Endothelial cell (in vitro differentiated cells): ENCODE results near the gene EPHA1. TPM values are rescaled to one million over a fixed set of nuclear protein-coding genes. Genes with fewer than 3 reads are reported as not detected.

Source experiments
- DNase-seq: peaks from one replicate; pipeline ENCODE4 v3.0.0; 2021; ENCODE audit warnings: low spot score
- H3K27ac Mint-ChIP-seq: one replicate; pipeline ENCODE4 v1.8.0; 2021; ENCODE audit warnings: mixed read lengths, inconsistent platforms; ENCODE audit not compliant: unreplicated experiment
- H3K27me3 Mint-ChIP-seq: one replicate; pipeline ENCODE4 v1.8.0; 2021; ENCODE audit warnings: mild to moderate bottlenecking, moderate library complexity, mixed read lengths, inconsistent platforms; ENCODE audit not compliant: unreplicated experiment
- H3K36me3 Mint-ChIP-seq: one replicate; pipeline ENCODE4 v1.8.0; 2021; ENCODE audit warnings: mild to moderate bottlenecking, low read depth, mixed read lengths, inconsistent platforms; ENCODE audit not compliant: unreplicated experiment
- H3K4me1 Mint-ChIP-seq: one replicate; pipeline ENCODE4 v1.8.0; 2021; ENCODE audit warnings: mild to moderate bottlenecking, mixed read lengths, inconsistent platforms; ENCODE audit not compliant: unreplicated experiment
- H3K4me3 Mint-ChIP-seq: one replicate; pipeline ENCODE4 v1.8.0; 2021; ENCODE audit warnings: mild to moderate bottlenecking, mixed read lengths, inconsistent platforms; ENCODE audit not compliant: unreplicated experiment
- H3K9me3 Mint-ChIP-seq: one replicate; pipeline ENCODE4 v1.8.0; 2021; ENCODE audit warnings: mixed read lengths, inconsistent platforms; ENCODE audit not compliant: unreplicated experiment
- total RNA-seq: library from RNA; stranded (reverse); fragmentation: NEBNext Ultra II Directional; extraction: Animal tissue kit (Norgen Biotek cat#: 25700); gene quantifications from one replicate; pipeline ENCODE4 v1.2.1, GENCODE V29; 2021; ENCODE audit not compliant: unreplicated experiment
- TF ChIP-seq, protein P1 (sequence below): fragments of 200-600 bp; sonication (generic); IDR thresholded peaks from one replicate; pipeline ENCODE4 v1.5.0; 2021; ENCODE audit warnings: antibody characterized with exemption; ENCODE audit not compliant: unreplicated experiment

EPHA1 gene
- total RNA-seq, 1 donor from 2014 or later, result 7.1 TPM

DNA sequence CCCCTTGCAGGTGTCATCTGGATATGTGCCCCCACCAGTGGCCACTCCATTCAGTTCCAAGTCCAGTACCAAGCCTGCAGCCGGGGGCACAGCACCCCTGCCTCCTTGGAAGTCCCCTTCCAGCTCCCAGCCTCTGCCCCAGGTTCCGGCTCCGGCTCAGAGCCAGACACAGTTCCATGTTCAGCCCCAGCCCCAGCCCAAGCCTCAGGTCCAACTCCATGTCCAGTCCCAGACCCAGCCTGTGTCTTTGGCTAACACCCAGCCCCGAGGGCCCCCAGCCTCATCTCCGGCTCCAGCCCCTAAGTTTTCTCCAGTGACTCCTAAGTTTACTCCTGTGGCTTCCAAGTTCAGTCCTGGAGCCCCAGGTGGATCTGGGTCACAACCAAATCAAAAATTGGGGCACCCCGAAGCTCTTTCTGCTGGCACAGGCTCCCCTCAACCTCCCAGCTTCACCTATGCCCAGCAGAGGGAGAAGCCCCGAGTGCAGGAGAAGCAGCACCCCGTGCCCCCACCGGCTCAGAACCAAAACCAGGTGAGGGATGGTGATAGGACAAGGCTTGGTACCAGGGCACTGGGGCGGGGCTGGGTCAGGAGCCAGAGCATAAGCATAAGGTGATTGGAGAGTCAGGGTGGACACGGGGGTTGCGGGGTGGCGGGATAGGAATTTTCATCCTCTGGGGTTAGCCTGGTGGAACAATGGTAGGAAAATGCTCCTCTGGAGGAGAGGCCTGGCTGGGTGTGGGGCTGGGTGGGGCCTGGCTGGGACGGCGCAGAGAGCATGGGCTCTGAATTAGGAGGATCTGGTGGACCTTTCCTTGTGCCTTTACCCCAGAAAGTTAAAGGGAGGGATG lies 25.6 kb downstream of the EPHA1 start:
- DNase-seq, result no peak
- H3K36me3 Mint-ChIP-seq, result peaks cover 12% of the 10 kb centered on the region
- no peak overlapping the region for H3K4me3 Mint-ChIP-seq
- H3K27ac Mint-ChIP-seq, result no peak overlapping the region
- peaks cover 22% of the 10 kb centered on the region for H3K4me1 Mint-ChIP-seq
- TF ChIP-seq, protein P1, sequence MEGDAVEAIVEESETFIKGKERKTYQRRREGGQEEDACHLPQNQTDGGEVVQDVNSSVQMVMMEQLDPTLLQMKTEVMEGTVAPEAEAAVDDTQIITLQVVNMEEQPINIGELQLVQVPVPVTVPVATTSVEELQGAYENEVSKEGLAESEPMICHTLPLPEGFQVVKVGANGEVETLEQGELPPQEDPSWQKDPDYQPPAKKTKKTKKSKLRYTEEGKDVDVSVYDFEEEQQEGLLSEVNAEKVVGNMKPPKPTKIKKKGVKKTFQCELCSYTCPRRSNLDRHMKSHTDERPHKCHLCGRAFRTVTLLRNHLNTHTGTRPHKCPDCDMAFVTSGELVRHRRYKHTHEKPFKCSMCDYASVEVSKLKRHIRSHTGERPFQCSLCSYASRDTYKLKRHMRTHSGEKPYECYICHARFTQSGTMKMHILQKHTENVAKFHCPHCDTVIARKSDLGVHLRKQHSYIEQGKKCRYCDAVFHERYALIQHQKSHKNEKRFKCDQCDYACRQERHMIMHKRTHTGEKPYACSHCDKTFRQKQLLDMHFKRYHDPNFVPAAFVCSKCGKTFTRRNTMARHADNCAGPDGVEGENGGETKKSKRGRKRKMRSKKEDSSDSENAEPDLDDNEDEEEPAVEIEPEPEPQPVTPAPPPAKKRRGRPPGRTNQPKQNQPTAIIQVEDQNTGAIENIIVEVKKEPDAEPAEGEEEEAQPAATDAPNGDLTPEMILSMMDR, result no peak
- peaks cover 15% of the 10 kb centered on the region for H3K27me3 Mint-ChIP-seq
- H3K9me3 Mint-ChIP-seq, result no peaks in the 10 kb centered on the region

DNA sequence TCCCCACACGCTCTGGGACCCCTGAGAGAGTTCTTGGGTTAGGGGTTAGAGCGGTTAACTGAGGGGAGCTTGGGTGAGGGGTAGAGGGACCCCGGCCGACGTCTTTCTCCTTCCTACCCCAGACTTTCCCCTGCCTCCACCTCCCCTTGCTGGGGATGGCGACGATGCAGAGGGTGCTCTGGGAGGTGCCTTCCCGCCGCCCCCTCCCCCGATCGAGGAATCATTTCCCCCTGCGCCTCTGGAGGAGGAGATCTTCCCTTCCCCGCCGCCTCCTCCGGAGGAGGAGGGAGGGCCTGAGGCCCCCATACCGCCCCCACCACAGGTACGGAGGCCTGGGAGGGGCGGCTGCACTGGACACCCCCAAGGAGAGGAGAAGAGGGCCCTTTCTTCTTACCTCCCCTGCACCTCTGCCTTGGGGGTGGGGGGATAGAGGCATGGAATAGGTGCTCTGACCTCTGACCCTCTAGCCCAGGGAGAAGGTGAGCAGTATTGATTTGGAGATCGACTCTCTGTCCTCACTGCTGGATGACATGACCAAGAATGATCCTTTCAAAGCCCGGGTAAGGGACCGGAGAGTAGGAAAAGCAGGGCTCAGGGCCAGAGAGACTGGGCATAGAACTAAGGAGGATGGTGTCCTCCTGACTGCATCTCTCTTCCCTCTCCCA lies 26.4 kb downstream of the EPHA1 start:
- Mint-ChIP-seq H3K27me3 (peaks cover 16% of the 10 kb centered on the region), H3K36me3 (peaks cover 12% of the 10 kb centered on the region), H3K4me3 (no peak overlapping the region), H3K9me3 (no peaks in the 10 kb centered on the region), H3K4me1 (peaks cover 19% of the 10 kb centered on the region), H3K27ac (no peak overlapping the region)
- TF ChIP-seq, protein P1, result no peak
- no peak for DNase-seq

DNA sequence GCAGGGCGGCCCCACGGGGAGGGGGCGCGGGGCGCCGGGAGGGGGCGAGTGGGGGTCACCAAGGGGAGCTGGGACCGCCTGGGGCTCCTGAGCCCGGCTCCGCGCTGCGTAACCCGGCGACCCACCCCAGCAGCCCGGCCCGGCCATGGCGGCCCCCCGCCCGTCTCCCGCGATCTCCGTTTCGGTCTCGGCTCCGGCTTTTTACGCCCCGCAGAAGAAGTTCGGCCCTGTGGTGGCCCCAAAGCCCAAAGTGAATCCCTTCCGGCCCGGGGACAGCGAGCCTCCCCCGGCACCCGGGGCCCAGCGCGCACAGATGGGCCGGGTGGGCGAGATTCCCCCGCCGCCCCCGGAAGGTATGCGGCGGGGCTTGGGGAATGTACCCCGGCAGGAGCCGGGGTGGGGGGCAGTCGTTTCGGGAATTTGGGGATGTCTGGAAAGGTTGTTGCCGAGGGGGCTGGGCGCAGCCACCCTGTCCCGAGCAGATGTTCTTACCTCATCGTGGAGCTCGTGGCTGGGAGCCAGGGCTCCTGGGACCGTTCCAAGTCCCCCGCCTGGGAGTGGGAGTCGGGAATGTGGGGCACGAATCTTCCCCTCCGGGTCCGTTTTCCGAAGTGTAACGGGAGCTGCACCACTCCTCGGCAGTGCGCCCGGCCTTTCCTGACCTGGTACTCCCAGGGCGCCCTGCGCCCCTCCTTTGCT lies 27.1 kb downstream of the EPHA1 start:
- DNase-seq, result no peak
- peaks cover 17% of the 10 kb centered on the region for H3K27me3 Mint-ChIP-seq
- peaks cover 19% of the 10 kb centered on the region for H3K4me1 Mint-ChIP-seq
- H3K9me3 Mint-ChIP-seq, result no peaks in the 10 kb centered on the region
- no peak overlapping the region for H3K4me3 Mint-ChIP-seq
- H3K27ac Mint-ChIP-seq, result no peak overlapping the region
- peaks cover 12% of the 10 kb centered on the region for H3K36me3 Mint-ChIP-seq
- TF ChIP-seq, protein P1, result no peak

DNA sequence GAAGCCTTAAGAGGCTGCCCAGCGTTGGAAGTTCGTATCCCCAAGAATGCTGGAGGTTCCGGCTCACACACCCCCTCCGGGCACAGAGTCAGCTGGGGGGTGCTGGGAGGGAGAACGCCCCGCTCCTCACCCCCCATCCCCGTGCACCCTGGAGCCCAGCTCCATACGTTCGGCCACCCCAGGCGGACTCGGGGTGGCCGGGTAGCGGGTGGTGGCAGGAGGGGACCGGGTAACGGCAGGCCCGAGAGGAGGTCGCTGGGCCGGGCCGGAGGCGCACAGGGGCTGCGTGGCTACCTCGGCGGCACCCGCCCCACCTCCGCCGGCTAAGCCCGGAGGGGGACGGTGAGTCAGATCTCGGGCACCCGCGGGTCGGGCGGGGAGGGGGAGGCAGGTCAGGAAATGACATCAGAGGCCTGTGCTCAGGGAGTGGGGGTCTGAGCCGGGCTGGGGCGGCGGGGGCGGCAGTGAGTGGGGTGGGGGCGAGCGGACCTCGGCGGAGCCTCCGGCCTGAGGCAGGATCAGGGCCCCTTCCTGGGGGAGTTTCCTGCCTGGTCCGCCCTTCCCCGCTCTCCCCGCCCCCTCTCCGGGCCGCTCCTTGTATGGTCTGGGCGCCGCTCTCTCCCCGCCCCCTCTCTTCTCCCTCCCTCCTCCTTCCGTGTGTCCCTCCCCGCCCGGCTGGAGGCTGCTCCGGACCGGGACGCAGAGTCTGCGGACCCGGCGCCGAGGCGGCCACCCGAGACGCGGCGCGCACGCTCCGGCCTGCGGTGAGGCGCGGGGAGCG lies 27.8 kb downstream of the EPHA1 start, which contains the start of gene ZYX:
Gene ZYX (plus strand): TSS at position 700 of the 781 bp plus-strand sequence. CDS start 227 bp downstream, outside the sequence.
- TF ChIP-seq, protein P1, result no peak
- Mint-ChIP-seq H3K36me3 (peaks cover 12% of the 10 kb centered on the region), H3K27me3 (peaks cover 17% of the 10 kb centered on the region), H3K4me1 (peaks cover 21% of the 10 kb centered on the region), H3K4me3 (peak within 1 kb of the TSS; percentile 92), H3K27ac (peak within 1 kb of the TSS; percentile 91), H3K9me3 (no peaks in the 10 kb centered on the region)
- peak; percentile 96 for DNase-seq
